Karpas-422 (cell line): ENCODE measurements around the gene GABPB2. TPM values are rescaled to one million over a fixed set of nuclear protein-coding genes. Genes with fewer than 3 reads are reported as not detected.
A peak's percentile ranks its signal among the peaks of the same experiment; 100 is the strongest.

ENCODE experiments used
- DNase-seq: peaks from one replicate; pipeline ENCODE4 v3.0.0-alpha.2; 2015
- H2AFZ ChIP-seq: fragments of 200-600 bp; sonication (generic); 2 replicates; pipeline ENCODE4 v1.6.1; 2014; ENCODE audit warnings: antibody characterized with exemption, low read length, mixed read lengths
- H3K27ac ChIP-seq: fragments of 200-600 bp; sonication (generic); 2 replicates; pipeline ENCODE4 v1.5.1; 2014; ENCODE audit warnings: mild to moderate bottlenecking, low read length, moderate library complexity
- H3K27me3 ChIP-seq: fragments of 200-600 bp; sonication (generic); 2 replicates; pipeline ENCODE4 v1.6.1; 2014; ENCODE audit warnings: low read length, mixed read lengths
- H3K36me3 ChIP-seq: fragments of 200-600 bp; sonication (generic); 2 replicates; pipeline ENCODE4 v1.6.1; 2014; ENCODE audit warnings: low read length, mixed read lengths; ENCODE audit not compliant: insufficient read depth
- H3K4me1 ChIP-seq: fragments of 200-600 bp; sonication (generic); 2 replicates; pipeline ENCODE4 v1.6.1; 2014; ENCODE audit warnings: mild to moderate bottlenecking, low read length, mixed read lengths
- H3K4me2 ChIP-seq: fragments of 200-600 bp; sonication (generic); 2 replicates; pipeline ENCODE4 v1.6.1; 2014; ENCODE audit warnings: low read length, low read depth, mild to moderate bottlenecking; ENCODE audit not compliant: poor library complexity, severe bottlenecking
- H3K4me3 ChIP-seq: fragments of 200-600 bp; sonication (generic); 2 replicates; pipeline ENCODE4 v1.5.1; 2014; ENCODE audit warnings: mild to moderate bottlenecking, antibody characterized with exemption, low read length, mixed read lengths
- H3K79me2 ChIP-seq: fragments of 200-600 bp; sonication (generic); 2 replicates; pipeline ENCODE4 v1.6.1; 2014; ENCODE audit warnings: mild to moderate bottlenecking, low read length, mixed read lengths
- H3K9ac ChIP-seq: fragments of 200-600 bp; sonication (generic); 2 replicates; pipeline ENCODE4 v1.6.0; 2014; ENCODE audit warnings: low read length
- H3K9me2 ChIP-seq: fragments of 200-600 bp; sonication (generic), shearing (Covaris generic); replicated peaks from 2 replicates; pipeline ENCODE4 v1.6.0; 2014; ENCODE audit warnings: mild to moderate bottlenecking, low read length, moderate library complexity; ENCODE audit not compliant: insufficient read depth
- H3K9me3 ChIP-seq: fragments of 300-700, 200-600 bp; sonication (generic); 2 replicates; pipeline ENCODE4 v1.6.1; 2014; ENCODE audit warnings: low read length, mixed read lengths
- H4K20me1 ChIP-seq: fragments of 200-600 bp; sonication (generic); 2 replicates; pipeline ENCODE4 v1.6.1; 2014; ENCODE audit warnings: mild to moderate bottlenecking, antibody characterized with exemption, low read length, low read depth; ENCODE audit not compliant: insufficient read depth
- total RNA-seq: library from RNA; depleted of rRNA; stranded (reverse); fragments of >200 nt; shearing (Covaris generic); gene quantifications from 2 replicates; pipeline ENCODE4 v1.2.3, GENCODE V29; 2014; ENCODE audit warnings: low replicate concordance

GABPB2 gene
- total RNA-seq, 1 experiment from 2014 or later, result 6.9 TPM

- peaks cover 36% of the 10 kb centered on the region for H3K4me1 ChIP-seq
- no peak overlapping the region for H3K9ac ChIP-seq
- H3K9me3 ChIP-seq, result no peaks in the 10 kb centered on the region
- H3K4me2 ChIP-seq, result no peak overlapping the region
- H3K27me3 ChIP-seq, result no peaks in the 10 kb centered on the region
- no peaks in the 10 kb centered on the region for H3K79me2 ChIP-seq
- no peak overlapping the region for H3K4me3 ChIP-seq
- H3K36me3 ChIP-seq, result no peaks in the 10 kb centered on the region
- DNase-seq, result no peak
- no peaks in the 10 kb centered on the region for H4K20me1 ChIP-seq
- H3K27ac ChIP-seq, result no peak overlapping the region
- H3K9me2 ChIP-seq, result no peaks in the 10 kb centered on the region
- H2AFZ ChIP-seq, result no peak overlapping the region
These were observed 72.5 kb downstream of the GABPB2 start for GRCh38 chr1:151143057-151143435.

- Histone ChIP-seq H3K4me1 (peaks cover 36% of the 10 kb centered on the region), H3K9me2 (no peaks in the 10 kb centered on the region), H3K4me3 (no peak overlapping the region), H3K27ac (no peak overlapping the region), H3K27me3 (no peaks in the 10 kb centered on the region), H4K20me1 (no peaks in the 10 kb centered on the region), H3K9me3 (no peaks in the 10 kb centered on the region), H2AFZ (no peak overlapping the region), H3K4me2 (peak overlapping the region; percentile 27), H3K36me3 (no peaks in the 10 kb centered on the region), H3K79me2 (no peaks in the 10 kb centered on the region), H3K9ac (no peak overlapping the region)
- no peak for DNase-seq
These were observed 73.4 kb downstream of the GABPB2 start for GRCh38 chr1:151143986-151144385.

- H3K4me3 ChIP-seq, result no peak overlapping the region
- peak; percentile 61 for DNase-seq
- no peaks in the 10 kb centered on the region for H3K9me3 ChIP-seq
- H4K20me1 ChIP-seq, result no peaks in the 10 kb centered on the region
- H3K27ac ChIP-seq, result no peak overlapping the region
- H3K4me2 ChIP-seq, result peak overlapping the region; percentile 27
- no peaks in the 10 kb centered on the region for H3K27me3 ChIP-seq
- peaks cover 36% of the 10 kb centered on the region for H3K4me1 ChIP-seq
- H3K9me2 ChIP-seq, result no peaks in the 10 kb centered on the region
- H3K9ac ChIP-seq, result peak overlapping the region; percentile 21; the same call in 1 of the 2 replicates
- H2AFZ ChIP-seq, result no peak overlapping the region
- H3K79me2 ChIP-seq, result no peaks in the 10 kb centered on the region
- no peaks in the 10 kb centered on the region for H3K36me3 ChIP-seq
These were observed 74.1 kb downstream of the GABPB2 start for GRCh38 chr1:151144474-151145303.

- H3K9me3 ChIP-seq, result no peaks in the 10 kb centered on the region
- peak overlapping the region; percentile 72; the same call in 1 of the 2 replicates for H3K4me3 ChIP-seq
- no peak overlapping the region for H3K9ac ChIP-seq
- DNase-seq, result no peak
- no peaks in the 10 kb centered on the region for H4K20me1 ChIP-seq
- H3K9me2 ChIP-seq, result no peaks in the 10 kb centered on the region
- no peaks in the 10 kb centered on the region for H3K27me3 ChIP-seq
- H3K4me2 ChIP-seq, result peak overlapping the region; percentile 89
- H3K4me1 ChIP-seq, result peaks cover 36% of the 10 kb centered on the region
- H3K79me2 ChIP-seq, result no peaks in the 10 kb centered on the region
- H3K27ac ChIP-seq, result no peak overlapping the region
- no peak overlapping the region for H2AFZ ChIP-seq
- H3K36me3 ChIP-seq, result no peaks in the 10 kb centered on the region
These were observed 74.9 kb downstream of the GABPB2 start for GRCh38 chr1:151145304-151146071.

- H3K36me3 ChIP-seq, result no peaks in the 10 kb centered on the region
- H3K4me2 ChIP-seq, result peak overlapping the region; percentile 89
- H3K4me3 ChIP-seq, result peak overlapping the region; percentile 72
- H3K9me3 ChIP-seq, result no peaks in the 10 kb centered on the region
- no peaks in the 10 kb centered on the region for H3K79me2 ChIP-seq
- no peak overlapping the region for H3K27ac ChIP-seq
- no peaks in the 10 kb centered on the region for H3K9me2 ChIP-seq
- no peaks in the 10 kb centered on the region for H4K20me1 ChIP-seq
- H3K9ac ChIP-seq, result peak overlapping the region; percentile 64
- DNase-seq, result no peak
- no peaks in the 10 kb centered on the region for H3K27me3 ChIP-seq
- H2AFZ ChIP-seq, result peak overlapping the region; percentile 81
- H3K4me1 ChIP-seq, result peaks cover 36% of the 10 kb centered on the region
These were observed 75.5 kb downstream of the GABPB2 start for GRCh38 chr1:151146072-151146411.

GRCh38 chr1:151146412-151147131 is 76.0 kb downstream of the GABPB2 start, which contains the start of gene SEMA6C:
SEMA6C (minus strand) TSS chr1:151146631; CDS start chr1:151142621, 4,010 bp downstream.
- Histone ChIP-seq H4K20me1 (no peaks in the 10 kb centered on the region), H3K9me2 (no peaks in the 10 kb centered on the region), H3K4me1 (peaks cover 36% of the 10 kb centered on the region), H3K79me2 (no peaks in the 10 kb centered on the region), H3K36me3 (no peaks in the 10 kb centered on the region), H3K9ac (peak within 1 kb of the TSS; percentile 77), H3K4me2 (peak within 1 kb of the TSS; percentile 89), H3K27me3 (no peaks in the 10 kb centered on the region), H3K4me3 (peak within 1 kb of the TSS; percentile 72), H2AFZ (peak within 1 kb of the TSS; percentile 85), H3K27ac (no peak within 1 kb of the TSS), H3K9me3 (no peaks in the 10 kb centered on the region)
- DNase-seq, result peak; percentile 94

- Histone ChIP-seq H3K9me2 (no peaks in the 10 kb centered on the region), H3K9ac (peak overlapping the region; percentile 77), H3K27me3 (no peaks in the 10 kb centered on the region), H3K79me2 (no peaks in the 10 kb centered on the region), H2AFZ (peak overlapping the region; percentile 85), H3K27ac (no peak overlapping the region), H3K9me3 (no peaks in the 10 kb centered on the region), H3K36me3 (no peaks in the 10 kb centered on the region), H4K20me1 (no peaks in the 10 kb centered on the region), H3K4me2 (peak overlapping the region; percentile 89), H3K4me1 (peaks cover 36% of the 10 kb centered on the region), H3K4me3 (peak overlapping the region; percentile 72)
- DNase-seq, result no peak
These were observed 76.6 kb downstream of the GABPB2 start for GRCh38 chr1:151147132-151147503.

GRCh38 chr1:151147665-151148064 is 77.1 kb downstream of the GABPB2 start:
- Histone ChIP-seq H3K9ac (peak overlapping the region; percentile 77), H3K9me2 (no peaks in the 10 kb centered on the region), H3K4me2 (peak overlapping the region; percentile 89), H3K27ac (no peak overlapping the region), H4K20me1 (no peaks in the 10 kb centered on the region), H3K4me1 (peaks cover 36% of the 10 kb centered on the region), H2AFZ (no peak overlapping the region), H3K4me3 (peak overlapping the region; percentile 72; the same call in 1 of the 2 replicates), H3K9me3 (no peaks in the 10 kb centered on the region), H3K36me3 (no peaks in the 10 kb centered on the region), H3K27me3 (no peaks in the 10 kb centered on the region), H3K79me2 (no peaks in the 10 kb centered on the region)
- no peak for DNase-seq
